Epithelial cell of esophagus (primary cell): ENCODE data around the gene ZNF451.
A peak's percentile ranks its signal among the peaks of the same experiment; 100 is the strongest.

Source experiments
- DNase-seq: peaks from one replicate; pipeline ENCODE4 v3.0.0; 2010; ENCODE audit warnings: low read depth
- H3K4me3 ChIP-seq: 2 replicates; pipeline ENCODE4 v1.5.1; 2011; ENCODE audit warnings: mild to moderate bottlenecking, low read length, control low read depth
- TF ChIP-seq, protein P1 (sequence below): IDR thresholded peaks from 2 replicates; pipeline ENCODE4 v1.5.1; 2011; ENCODE audit warnings: low read depth, mild to moderate bottlenecking, low read length, control low read depth, inconsistent platforms; ENCODE audit not compliant: insufficient read depth; ENCODE audit errors: missing control alignments

The ZNF451 gene

DNA sequence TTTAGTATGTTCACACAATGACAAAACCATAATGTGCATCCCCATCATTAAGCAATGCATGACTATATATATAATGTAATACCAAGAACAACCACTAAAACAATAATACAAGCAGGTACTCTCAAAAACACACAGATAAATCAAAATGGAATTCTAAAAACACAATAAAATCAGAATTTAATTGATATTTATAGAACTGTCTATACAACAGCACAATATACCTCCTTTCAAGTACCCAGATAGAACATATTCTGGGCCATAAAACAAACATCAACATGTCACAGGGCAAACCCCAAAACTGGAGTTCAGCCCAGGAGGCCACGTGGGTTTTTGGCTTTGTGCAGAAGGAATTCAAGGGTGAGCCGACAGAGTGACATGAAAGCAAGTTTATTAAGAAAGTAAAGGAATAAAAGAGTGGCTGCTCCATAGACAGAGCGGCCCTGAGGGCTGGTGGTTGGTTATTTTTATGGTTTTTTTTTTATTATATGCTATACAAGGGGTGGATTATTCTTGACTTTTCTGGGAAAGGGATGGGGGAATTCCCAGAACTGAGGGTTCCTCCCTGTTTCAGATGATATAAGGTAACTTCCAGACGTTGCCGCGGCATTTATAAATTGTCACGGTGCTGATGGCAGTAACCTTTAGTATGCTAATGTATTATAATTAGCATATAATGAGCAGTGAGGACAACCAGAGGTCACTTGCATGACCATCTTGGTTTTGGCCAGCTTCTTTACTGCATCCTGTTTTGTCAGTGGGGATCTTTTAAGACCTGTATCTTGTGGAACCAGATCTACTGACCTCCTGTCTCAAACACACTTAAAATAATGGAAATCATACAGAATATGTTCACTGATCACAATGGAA is 126.5 kb downstream of the ZNF451 start:
- TF ChIP-seq, protein P1, sequence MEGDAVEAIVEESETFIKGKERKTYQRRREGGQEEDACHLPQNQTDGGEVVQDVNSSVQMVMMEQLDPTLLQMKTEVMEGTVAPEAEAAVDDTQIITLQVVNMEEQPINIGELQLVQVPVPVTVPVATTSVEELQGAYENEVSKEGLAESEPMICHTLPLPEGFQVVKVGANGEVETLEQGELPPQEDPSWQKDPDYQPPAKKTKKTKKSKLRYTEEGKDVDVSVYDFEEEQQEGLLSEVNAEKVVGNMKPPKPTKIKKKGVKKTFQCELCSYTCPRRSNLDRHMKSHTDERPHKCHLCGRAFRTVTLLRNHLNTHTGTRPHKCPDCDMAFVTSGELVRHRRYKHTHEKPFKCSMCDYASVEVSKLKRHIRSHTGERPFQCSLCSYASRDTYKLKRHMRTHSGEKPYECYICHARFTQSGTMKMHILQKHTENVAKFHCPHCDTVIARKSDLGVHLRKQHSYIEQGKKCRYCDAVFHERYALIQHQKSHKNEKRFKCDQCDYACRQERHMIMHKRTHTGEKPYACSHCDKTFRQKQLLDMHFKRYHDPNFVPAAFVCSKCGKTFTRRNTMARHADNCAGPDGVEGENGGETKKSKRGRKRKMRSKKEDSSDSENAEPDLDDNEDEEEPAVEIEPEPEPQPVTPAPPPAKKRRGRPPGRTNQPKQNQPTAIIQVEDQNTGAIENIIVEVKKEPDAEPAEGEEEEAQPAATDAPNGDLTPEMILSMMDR: peak; percentile 13
- DNase-seq: peak; percentile 28
- no peak overlapping the region for H3K4me3 ChIP-seq

- TF ChIP-seq, protein P1: no peak
- H3K4me3 ChIP-seq: no peak overlapping the region
- DNase-seq: no peak
Observed at GRCh38 chr6:57217270-57217669, 127.3 kb downstream of the ZNF451 start.
